ENCODE measurements around the gene RSPO3.

GRCh38 chr6:127204281-127204680 is 85.8 kb downstream of the RSPO3 start:
- TF ChIP-seq CTCF (conservative IDR thresholded peaks at IDR 0.05; ENCODE audit: low read length) (no peak), EZH2phosphoT487 (IDR thresholded peaks at IDR 0.05; ENCODE audit: borderline replicate concordance, low read depth, low read length) (no peak)
